Measurements from ENCODE around the gene CCDC54. TPM values are rescaled to one million over a fixed set of nuclear protein-coding genes. Genes with fewer than 3 reads are reported as not detected.

The CCDC54 gene
- total RNA-seq, 1 donor, result not detected

GRCh38 chr3:107372506-107372905, 4.7 kb upstream of the CCDC54 start:
- Histone ChIP-seq H3K4me1 (ENCODE audit: insufficient read depth, low read length) (peaks cover under 1% of the 10 kb centered on the region), H3K4me3 (ENCODE audit: low read length) (no peak overlapping the region), H3K9me3 (ENCODE audit: low read depth, low read length) (no peaks in the 10 kb centered on the region), H3K27me3 (ENCODE audit: insufficient read depth, low read length) (no peaks in the 10 kb centered on the region)

DNA sequence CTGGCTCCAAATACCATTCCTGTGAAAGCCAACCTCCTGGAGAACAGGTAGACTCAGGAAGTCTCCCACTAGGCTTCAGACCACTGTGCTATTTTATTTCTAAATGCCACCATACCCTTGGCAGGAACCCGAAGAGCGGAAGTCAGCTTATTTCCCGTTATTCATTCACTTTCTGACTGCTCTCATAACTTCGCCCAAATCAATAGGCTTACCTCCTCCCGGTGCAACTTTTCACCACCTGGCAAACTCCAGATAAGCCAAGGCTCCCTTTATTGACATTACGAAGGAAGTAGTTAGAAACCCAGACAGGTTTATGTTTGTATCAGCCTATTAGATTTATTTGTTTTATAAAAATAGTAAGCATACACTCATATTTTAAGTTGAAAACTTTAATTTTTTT, 3.3 kb upstream of the CCDC54 start:
- Histone ChIP-seq H3K4me1 (ENCODE audit: insufficient read depth, low read length) (no peaks in the 10 kb centered on the region), H3K9me3 (ENCODE audit: low read depth, low read length) (no peaks in the 10 kb centered on the region), H3K27me3 (ENCODE audit: insufficient read depth, low read length) (no peaks in the 10 kb centered on the region), H3K4me3 (ENCODE audit: low read length) (no peak overlapping the region)

- Histone ChIP-seq H3K4me1 (ENCODE audit: insufficient read depth, low read length) (no peaks in the 10 kb centered on the region), H3K27me3 (ENCODE audit: insufficient read depth, low read length) (no peaks in the 10 kb centered on the region), H3K4me3 (ENCODE audit: low read length) (no peak overlapping the region), H3K9me3 (ENCODE audit: low read depth, low read length) (no peaks in the 10 kb centered on the region)
Measured at GRCh38 chr3:107375682-107376081, 1.6 kb upstream of the CCDC54 start.

DNA sequence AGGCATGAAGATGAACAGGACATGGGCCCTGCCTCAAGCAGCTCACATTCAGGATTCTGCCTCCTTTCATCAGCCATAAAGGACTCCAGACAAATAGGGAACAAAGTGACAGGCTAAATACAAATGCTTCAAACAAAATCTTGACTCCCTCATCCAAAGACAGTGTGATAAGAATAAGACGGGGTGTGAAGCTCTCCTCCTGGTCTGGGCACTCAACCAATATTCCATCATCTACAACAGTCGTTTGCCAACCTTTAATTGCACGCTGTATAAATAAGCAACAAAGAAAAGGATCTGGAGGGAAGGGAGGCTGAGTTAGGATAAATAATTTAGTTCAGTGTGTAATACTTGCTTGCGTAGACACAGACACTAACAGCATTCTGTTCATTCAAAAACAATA, 5.4 kb downstream of the CCDC54 start:
- Histone ChIP-seq H3K9me3 (ENCODE audit: low read depth, low read length) (no peaks in the 10 kb centered on the region), H3K27me3 (ENCODE audit: insufficient read depth, low read length) (no peaks in the 10 kb centered on the region), H3K4me1 (ENCODE audit: insufficient read depth, low read length) (no peaks in the 10 kb centered on the region), H3K4me3 (ENCODE audit: low read length) (no peak overlapping the region)

- Histone ChIP-seq H3K4me1 (ENCODE audit: insufficient read depth, low read length) (no peaks in the 10 kb centered on the region), H3K4me3 (ENCODE audit: low read length) (no peak overlapping the region)
Measured at GRCh38 chr3:107384428-107384827, 7.2 kb downstream of the CCDC54 start.

DNA sequence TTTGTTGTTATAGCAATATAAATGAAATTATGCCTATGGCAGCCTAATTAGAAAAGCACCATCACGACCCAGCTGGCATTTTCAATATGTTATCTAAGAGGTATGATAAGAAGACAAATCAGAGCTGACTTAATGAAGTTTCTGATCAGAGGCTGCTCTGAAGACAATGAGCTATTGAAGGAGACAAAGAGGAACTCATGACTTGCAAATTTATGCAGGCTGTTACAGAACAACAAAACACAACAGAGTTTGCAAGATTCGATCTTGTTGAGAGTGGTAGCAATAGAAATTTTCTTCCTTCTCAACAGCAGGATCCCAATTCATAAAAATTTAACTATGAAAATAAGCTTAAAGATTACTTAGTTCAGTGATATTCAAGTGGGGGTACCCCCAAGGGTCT, 7.7 kb downstream of the CCDC54 start:
- Histone ChIP-seq H3K4me3 (ENCODE audit: low read length) (no peak overlapping the region), H3K4me1 (ENCODE audit: insufficient read depth, low read length) (no peaks in the 10 kb centered on the region), H3K9me3 (ENCODE audit: low read depth, low read length) (no peaks in the 10 kb centered on the region), H3K27me3 (ENCODE audit: insufficient read depth, low read length) (no peaks in the 10 kb centered on the region)

More at GRCh38 chr3:107384428-107384827, 7.2 kb downstream of the CCDC54 start:
- Histone ChIP-seq H3K9me3 (ENCODE audit: low read depth, low read length) (no peaks in the 10 kb centered on the region), H3K27me3 (ENCODE audit: insufficient read depth, low read length) (no peaks in the 10 kb centered on the region)

DNA sequence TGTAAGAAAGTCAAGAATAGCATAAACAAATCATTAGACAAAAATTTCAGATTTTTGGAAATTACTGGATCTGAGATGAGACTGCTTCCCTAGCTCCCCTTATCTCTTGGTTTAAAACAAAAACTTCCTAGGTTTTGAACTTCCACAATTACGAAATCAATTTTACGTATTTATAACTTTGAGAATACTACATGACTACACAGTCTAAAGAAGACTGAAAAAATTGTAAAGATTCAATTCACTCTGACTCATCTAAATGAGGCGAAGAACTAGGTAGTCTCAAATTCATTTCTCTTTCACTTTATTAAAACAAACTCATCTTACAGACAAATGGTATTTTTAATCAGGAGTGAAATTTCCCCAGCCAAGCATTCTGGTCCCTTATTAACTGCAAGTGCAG, 10.3 kb downstream of the CCDC54 start:
- H3K27me3 ChIP-seq (ENCODE audit: insufficient read depth, low read length), result no peaks in the 10 kb centered on the region
- no peaks in the 10 kb centered on the region for H3K4me1 ChIP-seq (ENCODE audit: insufficient read depth, low read length)
- no peaks in the 10 kb centered on the region for H3K9me3 ChIP-seq (ENCODE audit: low read depth, low read length)
- H3K4me3 ChIP-seq (ENCODE audit: low read length), result no peak overlapping the region

- H3K4me1 ChIP-seq (ENCODE audit: insufficient read depth, low read length), result no peaks in the 10 kb centered on the region
- no peaks in the 10 kb centered on the region for H3K27me3 ChIP-seq (ENCODE audit: insufficient read depth, low read length)
- H3K9me3 ChIP-seq (ENCODE audit: low read depth, low read length), result no peaks in the 10 kb centered on the region
- no peak overlapping the region for H3K4me3 ChIP-seq (ENCODE audit: low read length)
Measured at GRCh38 chr3:107392549-107393165, 15.4 kb downstream of the CCDC54 start.

DNA sequence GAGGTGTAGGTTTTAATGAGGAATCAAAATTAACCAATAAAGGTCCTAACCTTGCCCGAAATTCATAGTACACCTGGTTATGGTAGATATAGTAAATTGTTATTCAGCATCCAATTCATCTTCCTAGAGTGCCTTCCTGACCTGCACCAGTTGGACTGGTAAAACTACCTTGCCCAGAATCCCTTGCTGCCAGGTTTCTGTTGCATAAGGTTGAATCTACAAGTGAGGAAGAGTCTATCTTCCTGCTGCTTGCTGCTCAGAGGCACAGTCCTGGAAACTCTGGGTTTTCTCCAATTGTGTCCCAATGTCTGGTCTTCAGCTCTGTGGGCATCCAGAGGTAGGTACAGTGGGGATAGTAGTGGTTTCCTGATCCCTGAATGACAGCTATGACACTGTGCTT, 17.3 kb downstream of the CCDC54 start:
- no peaks in the 10 kb centered on the region for H3K27me3 ChIP-seq (ENCODE audit: insufficient read depth, low read length)
- H3K9me3 ChIP-seq (ENCODE audit: low read depth, low read length), result no peaks in the 10 kb centered on the region
- no peaks in the 10 kb centered on the region for H3K4me1 ChIP-seq (ENCODE audit: insufficient read depth, low read length)
- H3K4me3 ChIP-seq (ENCODE audit: low read length), result no peak overlapping the region

DNA sequence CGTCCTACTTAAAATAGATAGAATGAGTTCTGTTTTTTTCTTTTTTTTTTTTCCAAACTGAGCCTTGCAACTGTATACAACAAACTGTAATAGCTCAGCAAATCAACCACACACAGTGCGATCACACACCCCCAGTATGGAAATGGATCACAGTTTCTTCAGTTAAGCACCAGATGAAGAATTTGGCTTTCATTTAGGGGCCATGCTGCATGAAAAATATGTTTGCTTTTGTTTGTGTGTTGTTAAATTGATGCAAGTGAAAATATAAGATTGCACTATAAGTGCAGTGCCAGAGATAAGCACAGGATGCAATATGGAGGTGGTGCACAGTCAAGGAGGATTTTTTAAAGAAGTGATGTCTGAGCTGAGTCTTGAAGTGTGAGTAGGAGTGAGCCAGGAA, 17.8 kb downstream of the CCDC54 start:
- no peaks in the 10 kb centered on the region for H3K27me3 ChIP-seq (ENCODE audit: insufficient read depth, low read length)
- no peaks in the 10 kb centered on the region for H3K9me3 ChIP-seq (ENCODE audit: low read depth, low read length)
- no peaks in the 10 kb centered on the region for H3K4me1 ChIP-seq (ENCODE audit: insufficient read depth, low read length)
- no peak overlapping the region for H3K4me3 ChIP-seq (ENCODE audit: low read length)

GRCh38 chr3:107401301-107401700, 24.1 kb downstream of the CCDC54 start:
- no peaks in the 10 kb centered on the region for H3K9me3 ChIP-seq (ENCODE audit: low read depth, low read length)
- H3K4me3 ChIP-seq (ENCODE audit: low read length), result no peak overlapping the region
- H3K4me1 ChIP-seq (ENCODE audit: insufficient read depth, low read length), result no peaks in the 10 kb centered on the region
- no peaks in the 10 kb centered on the region for H3K27me3 ChIP-seq (ENCODE audit: insufficient read depth, low read length)

- no peak overlapping the region for H3K4me3 ChIP-seq (ENCODE audit: low read length)
- no peaks in the 10 kb centered on the region for H3K27me3 ChIP-seq (ENCODE audit: insufficient read depth, low read length)
- no peaks in the 10 kb centered on the region for H3K9me3 ChIP-seq (ENCODE audit: low read depth, low read length)
- no peaks in the 10 kb centered on the region for H3K4me1 ChIP-seq (ENCODE audit: insufficient read depth, low read length)
Measured at GRCh38 chr3:107402214-107402613, 25.0 kb downstream of the CCDC54 start.

GRCh38 chr3:107404727-107405469, 27.7 kb downstream of the CCDC54 start:
- peaks cover 9% of the 10 kb centered on the region for H3K9me3 ChIP-seq (ENCODE audit: low read depth, low read length)
- H3K4me3 ChIP-seq (ENCODE audit: low read length), result no peak overlapping the region
- H3K4me1 ChIP-seq (ENCODE audit: insufficient read depth, low read length), result no peaks in the 10 kb centered on the region
- H3K27me3 ChIP-seq (ENCODE audit: insufficient read depth, low read length), result no peaks in the 10 kb centered on the region

- Histone ChIP-seq H3K4me1 (ENCODE audit: insufficient read depth, low read length) (no peaks in the 10 kb centered on the region), H3K4me3 (ENCODE audit: low read length) (no peak overlapping the region), H3K9me3 (ENCODE audit: low read depth, low read length) (peaks cover 12% of the 10 kb centered on the region), H3K27me3 (ENCODE audit: insufficient read depth, low read length) (no peaks in the 10 kb centered on the region)
Measured at GRCh38 chr3:107407355-107407754, 30.1 kb downstream of the CCDC54 start.

DNA sequence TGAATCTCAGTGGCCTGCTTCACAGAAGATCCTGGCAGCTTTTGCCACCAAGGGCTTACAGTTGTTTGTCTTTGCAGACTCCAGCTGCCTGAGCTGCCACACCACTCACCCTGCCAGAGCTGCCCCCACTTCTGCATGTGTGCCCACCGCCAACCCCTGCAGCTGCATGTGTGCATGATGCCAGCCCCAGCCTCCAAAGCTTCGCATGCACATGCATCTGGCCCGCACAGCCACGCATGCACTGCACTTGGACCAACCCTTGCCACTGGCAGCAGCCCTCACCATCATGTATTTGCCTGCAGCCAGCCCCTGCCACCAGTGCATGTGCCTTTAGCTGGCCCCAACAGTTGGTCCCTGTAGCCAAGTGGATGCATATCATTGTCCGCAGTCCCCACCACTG, 31.3 kb downstream of the CCDC54 start:
- H3K4me3 ChIP-seq (ENCODE audit: low read length), result no peak overlapping the region
- no peaks in the 10 kb centered on the region for H3K4me1 ChIP-seq (ENCODE audit: insufficient read depth, low read length)
- no peaks in the 10 kb centered on the region for H3K27me3 ChIP-seq (ENCODE audit: insufficient read depth, low read length)
- peaks cover 12% of the 10 kb centered on the region for H3K9me3 ChIP-seq (ENCODE audit: low read depth, low read length)

- Histone ChIP-seq H3K4me3 (ENCODE audit: low read length) (no peak overlapping the region), H3K9me3 (ENCODE audit: low read depth, low read length) (peaks cover 12% of the 10 kb centered on the region), H3K27me3 (ENCODE audit: insufficient read depth, low read length) (no peaks in the 10 kb centered on the region), H3K4me1 (ENCODE audit: insufficient read depth, low read length) (no peaks in the 10 kb centered on the region)
Measured at GRCh38 chr3:107409365-107409764, 32.1 kb downstream of the CCDC54 start.

All from mononuclear cell (primary cell).